Measurements from ENCODE around the gene ARHGAP21. TPM values are rescaled to one million over a fixed set of nuclear protein-coding genes. Genes with fewer than 3 reads are reported as not detected.
"Not testable (repeated sequence)": the region's sequence is repeated elsewhere in the genome, so short reads cannot be mapped to it uniquely, and the experiment has no call there.

The ARHGAP21 gene
- total and polyA plus RNA-seq, 12 donors = 23.0 to 52.3 (median 39.9) TPM

DNA sequence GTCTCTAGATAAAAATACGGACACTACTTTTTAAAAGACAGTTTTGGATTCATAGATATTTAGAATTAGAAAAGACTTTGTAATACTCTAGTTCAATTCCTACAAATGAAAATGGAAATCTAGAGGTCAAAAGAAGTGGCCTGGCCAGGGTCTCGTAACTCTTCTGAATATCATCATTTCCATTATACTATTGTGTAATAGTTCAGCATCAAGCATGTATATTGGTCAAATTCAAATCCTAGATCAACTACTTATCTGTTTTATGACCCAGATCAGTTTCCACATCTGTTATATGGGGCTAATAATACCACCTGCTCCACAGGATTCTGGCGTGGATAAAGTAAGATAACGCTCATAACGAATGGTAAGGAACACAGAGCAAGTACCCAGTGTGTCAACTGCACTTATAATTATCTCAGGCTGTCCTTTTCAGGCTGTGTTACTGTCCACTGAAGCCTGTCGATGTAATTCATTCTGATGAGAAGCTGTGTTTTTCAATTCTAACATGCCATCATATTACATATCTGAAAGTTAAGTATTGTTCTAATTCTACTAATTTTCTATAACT, 54.3 kb downstream of the ARHGAP21 start:
- Histone ChIP-seq H3K4me3 (no peak overlapping the region), H3K4me1 (peaks cover 0 to 30% (median 15%) of the 10 kb centered on the region in 9 donors), H3K27me3 (no peaks in the 10 kb centered on the region), H3K9me3 (no peaks in the 10 kb centered on the region), H3K36me3 (peaks cover 0 to 41% (median 0%) of the 10 kb centered on the region in 9 donors), H3K27ac (peak overlapping the region in 1 of 10 donors; percentile 20)
- DNase-seq (no peak), ATAC-seq (peak in 2 of 8 donors; percentile 41 to 68)
- WGBS, 2 donors = 70 to 75% methylated on average over 6 of the region's 6 CpGs
- no peak for TF ChIP-seq CTCF (IDR thresholded peaks at IDR 0.05)
- intact Hi-C loops (cut with DNase I) = no loop called here

DNA sequence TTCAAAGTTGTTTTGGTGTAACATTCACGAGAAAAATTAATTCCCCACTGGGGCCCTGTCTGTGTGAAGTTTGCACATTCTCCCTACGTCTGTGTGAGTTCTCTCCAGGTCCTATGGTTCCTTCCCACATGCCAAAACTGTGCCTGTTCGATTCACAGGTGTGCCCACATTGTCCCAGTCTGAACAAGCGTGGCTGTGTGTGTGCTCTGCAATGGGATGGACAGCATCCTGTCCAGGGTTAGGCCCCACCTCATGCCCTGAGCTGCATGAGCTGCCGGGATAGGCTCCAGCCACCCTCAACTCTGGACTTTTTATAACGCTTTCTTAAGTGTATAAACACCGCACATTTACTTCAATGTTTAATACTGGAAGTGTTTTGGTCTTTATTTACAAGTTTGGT, 55.4 kb downstream of the ARHGAP21 start:
- H3K27ac ChIP-seq = no peak overlapping the region
- H3K9me3 ChIP-seq = no peaks in the 10 kb centered on the region
- TF ChIP-seq CTCF (IDR thresholded peaks at IDR 0.05) = no peak
- H3K36me3 ChIP-seq = peaks cover 0 to 52% (median 4%) of the 10 kb centered on the region in 9 donors
- DNase-seq = no peak
- no peaks in the 10 kb centered on the region for H3K27me3 ChIP-seq
- H3K4me1 ChIP-seq = peaks cover 0 to 30% (median 15%) of the 10 kb centered on the region in 9 donors
- ATAC-seq = peak in 1 of 8 donors; percentile 59
- intact Hi-C loops (cut with DNase I) = no loop called here
- H3K4me3 ChIP-seq = no peak overlapping the region
- WGBS, 2 donors = 92 to 94% methylated on average over 7 of the region's 7 CpGs

DNA sequence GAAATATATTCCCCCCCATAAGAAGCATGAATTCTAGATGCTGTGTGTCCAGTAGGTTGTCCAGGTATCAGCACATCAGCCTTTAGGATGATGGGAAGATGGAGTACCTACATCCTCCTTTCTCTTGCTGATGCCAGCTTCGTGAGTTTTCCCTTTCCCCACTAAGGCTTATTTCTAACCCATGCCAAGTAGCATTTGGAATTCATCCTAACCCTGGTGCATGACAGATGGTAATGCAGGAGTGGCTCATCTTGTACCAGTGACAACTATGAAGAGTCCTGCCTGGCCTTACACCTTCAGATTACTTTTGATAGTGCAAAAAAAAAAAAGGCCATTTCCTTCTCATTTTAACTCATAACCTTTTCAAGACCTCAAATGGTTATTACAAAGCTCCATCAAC, 58.7 kb downstream of the ARHGAP21 start:
- Histone ChIP-seq H3K4me1 (peaks cover 0 to 16% (median 9%) of the 10 kb centered on the region in 9 donors), H3K9me3 (no peaks in the 10 kb centered on the region), H3K27ac (no peak overlapping the region), H3K36me3 (peaks cover 0 to 53% (median 4%) of the 10 kb centered on the region in 9 donors), H3K27me3 (no peaks in the 10 kb centered on the region), H3K4me3 (no peak overlapping the region)
- WGBS, 2 donors = 42 to 49% methylated on average over 1 of the region's 1 CpG
- DNase-seq = no peak
- ATAC-seq = no peak
- no peak for TF ChIP-seq CTCF (IDR thresholded peaks at IDR 0.05)
- intact Hi-C loops (cut with DNase I) = no loop called here

- 82 to 86% methylated on average over 2 of the region's 2 CpGs for WGBS, 2 donors
- Histone ChIP-seq H3K4me1 (no peaks in the 10 kb centered on the region), H3K36me3 (peaks cover 0 to 37% (median 4%) of the 10 kb centered on the region in 9 donors), H3K4me3 (no peak overlapping the region), H3K27ac (no peak overlapping the region), H3K9me3 (peaks cover 0 to 6% (median 0%) of the 10 kb centered on the region in 11 donors), H3K27me3 (no peaks in the 10 kb centered on the region)
- no peak for TF ChIP-seq CTCF (IDR thresholded peaks at IDR 0.05)
- DNase-seq (no peak), ATAC-seq (no peak)
- intact Hi-C loops (cut with DNase I) = no loop called here
Observed at GRCh38 chr10:24661376-24661775, 62.3 kb downstream of the ARHGAP21 start.

- H3K27me3 ChIP-seq; H3K4me3 ChIP-seq; ATAC-seq; intact Hi-C loops (cut with DNase I); DNase-seq; H3K4me1 ChIP-seq; H3K27ac ChIP-seq: not testable (repeated sequence)
- peaks cover 0 to 12% (median 0%) of the 10 kb centered on the region in 11 donors for H3K9me3 ChIP-seq
- peaks cover 0 to 16% (median 0%) of the 10 kb centered on the region in 9 donors for H3K36me3 ChIP-seq
- 96 to 98% methylated on average over 4 of the region's 4 CpGs for WGBS, 2 donors
Observed at GRCh38 chr10:24658319-24658718, 65.4 kb downstream of the ARHGAP21 start.

GRCh38 chr10:24656326-24656725, 67.4 kb downstream of the ARHGAP21 start:
- intact Hi-C loops (cut with DNase I); H3K27ac ChIP-seq; H3K27me3 ChIP-seq; DNase-seq; ATAC-seq; H3K4me3 ChIP-seq: not testable (repeated sequence)
- Histone ChIP-seq H3K4me1 (peaks cover 0 to 22% (median 15%) of the 10 kb centered on the region in 9 donors), H3K9me3 (peaks cover 0 to 12% (median 0%) of the 10 kb centered on the region in 11 donors), H3K36me3 (peaks cover 0 to 15% (median 0%) of the 10 kb centered on the region in 9 donors)
- 91% methylated on average over 10 of the region's 33 CpGs; no CpG with 5 or more reads in 1 of the 2 donors for WGBS, 2 donors
